GM18951 (cell line): ENCODE data around the gene MGAT5.

ENCODE experiments used
- POLR2A ChIP-seq: IDR thresholded peaks from 4 replicates; pipeline ENCODE4 v1.6.1; 2011; ENCODE audit warnings: mild to moderate bottlenecking; ENCODE audit not compliant: insufficient read length, insufficient read depth; ENCODE audit errors: extremely low read depth
- in situ Hi-C: fragments of 300-500 bp; cut with MboI; formaldehyde crosslinking; loops from one replicate; pipeline ENCODE4 v1.12.0; 2022; ENCODE audit warnings: low sequenced_read_pairs, mixed read lengths, inconsistent platforms; ENCODE audit not compliant: unreplicated experiment

MGAT5 gene

GRCh38 chr2:134220344-134220974 lies 33.4 kb upstream of the MGAT5 start:
- in situ Hi-C loops, result no loop called here
- no peak for TF ChIP-seq POLR2A

GRCh38 chr2:134224005-134224404 lies 29.9 kb upstream of the MGAT5 start:
- in situ Hi-C loops, result no loop called here

DNA sequence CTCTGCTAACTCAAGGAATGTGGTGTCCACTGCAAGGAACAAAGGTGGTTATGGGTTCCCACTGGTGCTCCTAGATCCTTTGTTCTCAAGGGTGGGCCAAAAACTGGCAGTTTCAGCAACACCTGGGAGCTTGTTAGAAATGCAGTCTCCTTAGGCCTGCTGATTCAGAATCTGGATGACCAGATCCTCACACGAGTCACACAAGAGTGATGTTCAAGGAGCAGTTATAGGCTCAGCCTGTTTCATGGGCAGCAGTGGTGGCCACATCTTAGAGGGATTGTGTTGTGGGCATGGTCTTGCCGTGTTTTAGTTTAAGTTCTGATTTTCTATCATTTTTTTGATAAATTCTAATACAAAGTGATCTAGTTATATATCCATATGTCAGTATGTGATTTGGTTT lies 28.7 kb upstream of the MGAT5 start:
- no peak for TF ChIP-seq POLR2A
- in situ Hi-C loops, result loop anchor here (25.0 kb wide), 1 partner anchor 338 kb away; no protein-coding TSS in a partner anchor

More at GRCh38 chr2:134224005-134224404, 29.9 kb upstream of the MGAT5 start:
- no peak for TF ChIP-seq POLR2A

GRCh38 chr2:134225841-134226240 lies 28.0 kb upstream of the MGAT5 start:
- TF ChIP-seq POLR2A, result no peak
- in situ Hi-C loops, result loop anchor here (25.0 kb wide), 1 partner anchor 339 kb away; no protein-coding TSS in a partner anchor

DNA sequence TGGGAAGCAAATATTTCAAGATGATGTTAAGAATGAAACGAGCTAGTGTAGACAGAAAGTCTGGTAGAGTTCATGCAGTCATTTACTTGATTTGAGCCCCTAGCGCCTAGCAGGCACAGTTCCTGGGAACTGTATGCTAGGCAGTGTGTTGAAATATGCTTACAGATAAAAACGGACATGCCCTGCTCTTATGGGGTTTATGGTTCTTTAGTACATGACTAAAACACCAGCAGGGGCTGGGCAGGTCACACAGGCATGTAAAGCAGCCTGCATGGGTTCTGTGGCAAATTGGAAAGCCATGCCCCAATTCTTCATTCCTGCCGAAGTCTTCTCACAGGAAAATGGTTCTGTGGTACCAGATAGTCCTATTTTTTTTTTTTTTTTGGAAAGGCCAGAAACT lies 27.3 kb upstream of the MGAT5 start:
- in situ Hi-C loops, result loop anchor here (25.0 kb wide), 1 partner anchor 339 kb away; no protein-coding TSS in a partner anchor
- TF ChIP-seq POLR2A, result no peak

DNA sequence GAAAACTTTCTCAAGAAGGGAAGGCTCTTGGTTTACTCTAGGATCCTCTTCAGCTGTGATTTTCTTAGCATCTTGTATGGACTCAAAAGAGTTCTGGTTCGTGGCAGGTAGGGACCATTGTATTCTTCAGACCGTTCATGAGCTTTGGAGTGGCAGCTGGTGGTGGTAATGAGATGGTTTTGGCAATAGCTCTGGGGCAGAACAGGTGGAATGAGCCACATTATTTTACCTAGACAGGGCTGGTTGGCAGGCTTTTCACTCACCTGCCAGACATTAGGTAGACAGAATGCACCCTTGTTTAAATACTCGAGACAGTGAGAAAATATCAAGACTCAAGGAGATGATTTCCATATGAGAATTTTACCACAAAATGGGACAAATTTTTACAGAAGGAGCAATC lies 26.2 kb upstream of the MGAT5 start:
- in situ Hi-C loops, result loop anchor here (25.0 kb wide), 1 partner anchor 340 kb away; no protein-coding TSS in a partner anchor
- no peak for TF ChIP-seq POLR2A

- no peak for TF ChIP-seq POLR2A
- in situ Hi-C loops, result loop anchor here (25.0 kb wide), 1 partner anchor 341 kb away; no protein-coding TSS in a partner anchor
Measured at GRCh38 chr2:134228493-134228903, 25.4 kb upstream of the MGAT5 start.

- in situ Hi-C loops, result loop anchor here (25.0 kb wide), 1 partner anchor 342 kb away; no protein-coding TSS in a partner anchor
Measured at GRCh38 chr2:134229540-134229939, 24.3 kb upstream of the MGAT5 start.

DNA sequence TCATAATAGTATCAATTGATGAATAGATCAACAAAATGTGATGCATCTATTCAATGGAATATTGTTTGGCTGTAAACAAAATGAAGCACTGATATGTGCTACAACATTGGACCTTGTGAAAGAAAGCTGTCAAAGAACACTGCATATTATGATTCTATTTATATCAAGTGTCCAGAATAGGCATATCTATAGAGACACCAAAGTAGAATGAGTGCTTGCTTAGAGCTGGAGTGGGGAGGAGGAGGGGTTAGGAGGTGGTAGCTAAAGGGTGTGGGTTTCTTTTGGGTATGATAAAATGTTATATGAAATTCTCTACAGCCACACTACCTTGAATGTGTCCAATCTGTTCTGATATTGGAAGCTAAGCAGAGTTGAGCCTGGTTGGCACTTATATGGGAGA lies 23.0 kb upstream of the MGAT5 start:
- in situ Hi-C loops, result loop anchor here (25.0 kb wide), 1 partner anchor 344 kb away; no protein-coding TSS in a partner anchor
- TF ChIP-seq POLR2A, result no peak

More at GRCh38 chr2:134229540-134229939, 24.3 kb upstream of the MGAT5 start:
- TF ChIP-seq POLR2A, result no peak

DNA sequence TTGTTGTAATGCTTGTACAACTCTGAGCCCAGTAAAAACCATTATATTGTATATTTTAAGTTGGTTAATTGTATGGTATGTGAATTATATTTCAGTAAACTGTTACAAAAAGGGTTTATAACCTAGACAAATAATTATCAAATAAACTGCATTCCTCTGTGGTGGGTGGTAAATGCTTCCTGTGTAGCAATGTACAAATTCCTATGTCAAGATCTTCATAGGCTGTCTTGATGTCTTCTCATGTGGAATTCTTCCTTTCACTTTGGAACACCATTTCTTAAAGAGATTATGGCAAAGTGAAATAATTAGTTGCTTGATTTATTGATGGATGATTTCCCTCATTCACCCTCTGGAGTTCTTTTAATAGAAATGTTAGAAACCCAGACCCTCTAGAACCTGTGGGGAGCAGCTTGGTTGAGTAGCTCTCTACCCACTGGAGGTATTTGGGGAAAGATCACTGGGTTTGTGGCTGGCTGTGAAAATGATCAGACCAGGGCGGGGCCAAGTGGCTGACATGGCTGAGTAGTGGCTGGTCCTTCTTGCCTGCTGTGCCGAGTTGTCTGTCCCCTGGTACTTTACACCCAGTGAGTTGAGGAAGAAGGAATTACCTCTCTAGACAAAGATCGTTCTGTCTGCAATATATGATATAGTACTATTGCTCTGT lies 22.4 kb upstream of the MGAT5 start:
- no peak for TF ChIP-seq POLR2A
- in situ Hi-C loops, result loop anchor here (25.0 kb wide), 1 partner anchor 344 kb away; no protein-coding TSS in a partner anchor

DNA sequence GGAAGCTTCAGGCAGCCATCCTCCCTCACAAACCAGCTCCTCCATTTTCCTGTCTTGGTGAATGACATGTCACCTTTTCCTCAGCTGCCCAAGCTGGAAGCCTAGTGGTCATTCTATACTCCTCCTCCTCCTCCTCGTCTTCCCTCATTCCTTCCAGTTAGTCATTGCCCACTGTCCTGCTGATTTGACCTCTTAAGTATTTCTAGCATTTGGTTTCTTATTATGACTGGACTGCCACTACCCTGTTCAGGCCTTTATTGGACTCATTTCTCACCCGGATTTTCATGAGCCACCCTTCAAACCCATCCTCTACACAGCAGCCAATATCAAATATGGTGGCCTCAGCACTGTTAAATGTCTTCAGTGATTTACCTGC lies 21.9 kb upstream of the MGAT5 start:
- TF ChIP-seq POLR2A, result no peak
- in situ Hi-C loops, result loop anchor here (25.0 kb wide), 1 partner anchor 345 kb away; no protein-coding TSS in a partner anchor

DNA sequence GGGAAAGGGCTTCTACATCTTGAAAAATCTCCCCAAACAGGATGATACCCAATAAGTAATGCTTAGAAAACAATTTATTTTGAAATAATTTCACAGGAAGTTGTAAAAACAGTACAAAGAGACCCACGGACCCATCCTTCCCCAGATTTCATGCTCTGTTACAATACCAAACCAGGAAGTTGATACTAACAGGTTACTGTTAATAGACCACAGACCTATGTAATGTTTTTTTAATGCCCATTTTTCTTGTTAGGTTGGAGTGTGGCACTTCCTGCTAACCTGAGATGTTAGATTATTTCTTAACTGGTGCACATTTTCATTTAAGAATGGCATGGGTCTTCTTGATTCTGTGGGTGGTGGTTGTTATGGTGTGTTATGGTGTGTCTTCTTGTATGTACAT lies 21.4 kb upstream of the MGAT5 start:
- TF ChIP-seq POLR2A, result no peak
- in situ Hi-C loops, result loop anchor here (25.0 kb wide), 1 partner anchor 345 kb away; no protein-coding TSS in a partner anchor

DNA sequence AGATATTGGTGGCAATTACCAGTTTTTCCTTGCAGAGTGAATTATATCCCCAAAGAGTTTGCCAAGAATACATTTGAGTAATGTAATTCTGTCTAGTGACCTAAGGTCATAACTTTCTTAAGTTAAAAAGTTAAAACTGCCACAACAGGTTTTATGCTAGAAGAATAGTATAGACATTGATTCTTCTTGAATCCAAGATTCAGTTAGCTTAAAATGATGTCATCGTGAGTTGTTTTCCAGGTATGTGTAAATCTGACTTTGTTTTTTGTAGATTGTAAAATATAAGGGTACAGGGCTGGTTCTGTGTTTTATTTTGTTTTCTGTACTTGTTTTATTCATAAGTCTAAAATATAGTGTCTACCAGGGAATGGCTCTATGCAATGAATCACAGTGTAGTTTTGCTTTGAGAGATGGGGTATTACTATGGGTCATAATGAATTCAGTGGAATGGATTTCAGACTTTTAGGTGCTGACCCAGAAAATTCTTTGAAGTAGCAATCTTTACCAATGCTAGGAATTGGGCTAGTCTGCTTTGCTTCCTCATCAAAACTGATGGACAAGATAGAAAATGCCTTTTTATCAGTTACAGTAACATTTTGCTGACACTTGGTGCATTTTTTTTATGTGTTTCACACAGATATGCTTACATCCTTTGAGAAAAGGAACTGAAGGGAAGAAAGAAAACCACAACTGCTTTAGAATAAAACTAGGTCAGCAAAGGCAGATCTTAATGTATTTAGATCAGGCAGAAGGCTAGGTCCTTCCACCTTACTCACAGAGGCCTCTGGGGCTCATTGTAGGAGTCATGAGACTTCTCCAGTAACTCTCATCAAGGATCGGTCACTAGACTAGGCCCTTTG lies 20.8 kb upstream of the MGAT5 start:
- in situ Hi-C loops, result loop anchor here (25.0 kb wide), 1 partner anchor 346 kb away; no protein-coding TSS in a partner anchor
- no peak for TF ChIP-seq POLR2A

DNA sequence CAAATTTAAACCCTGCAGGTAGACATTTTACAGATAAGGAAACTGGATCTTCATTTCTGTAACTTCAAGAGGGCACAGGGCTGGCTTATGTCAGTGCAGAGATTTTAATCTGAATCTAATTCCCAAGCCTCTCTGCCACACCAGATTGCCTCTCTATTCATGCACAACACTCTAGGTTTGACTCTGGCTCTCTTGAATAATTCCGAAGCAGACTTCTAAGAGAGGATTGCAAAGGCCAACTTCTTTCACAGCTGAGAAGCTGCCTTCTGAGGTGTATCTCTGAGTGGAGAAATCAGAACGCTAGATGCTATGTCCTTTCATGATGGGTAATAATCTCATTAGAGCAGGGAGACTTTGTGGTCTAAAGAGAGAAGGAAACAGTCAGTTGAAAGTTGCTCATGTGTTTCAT lies 20.1 kb upstream of the MGAT5 start:
- TF ChIP-seq POLR2A, result no peak
- in situ Hi-C loops, result loop anchor here (25.0 kb wide), 1 partner anchor 346 kb away; no protein-coding TSS in a partner anchor
